ENCODE measurements around the gene TMEM239.

Gene TMEM239

GRCh38 chr20:2847802-2848201 lies 31.6 kb downstream of the TMEM239 start:
- Histone ChIP-seq H3K4me3 (IDR thresholded peaks at IDR 0.05; ENCODE audit: insufficient read depth, low read depth, low read length) (no peak overlapping the region), H3K79me2 (ENCODE audit: insufficient read depth, low read depth) (no peaks in the 10 kb centered on the region), H4K20me1 (ENCODE audit: insufficient read depth) (no peaks in the 10 kb centered on the region), H3K9ac (no peak overlapping the region), H3K36me3 (ENCODE audit: insufficient read depth) (no peaks in the 10 kb centered on the region), H3K4me1 (ENCODE audit: low read depth, poor library complexity, severe bottlenecking) (no peaks in the 10 kb centered on the region), H3K4me2 (no peak overlapping the region), H3K27ac (no peak overlapping the region), H2AFZ (ENCODE audit: low read depth) (no peak overlapping the region), H3K27me3 (ENCODE audit: insufficient read depth, low read depth) (no peaks in the 10 kb centered on the region)
- TF ChIP-seq CTCF (conservative IDR thresholded peaks at IDR 0.05; ENCODE audit: low read depth, low read length): no peak

- H3K27ac ChIP-seq: no peak overlapping the region
- H2AFZ ChIP-seq (ENCODE audit: low read depth): no peak overlapping the region
- no peak overlapping the region for H3K9ac ChIP-seq
- H3K79me2 ChIP-seq (ENCODE audit: insufficient read depth, low read depth): no peaks in the 10 kb centered on the region
- H3K4me3 ChIP-seq (IDR thresholded peaks at IDR 0.05; ENCODE audit: insufficient read depth, low read depth, low read length): no peak overlapping the region
- H3K36me3 ChIP-seq (ENCODE audit: insufficient read depth): no peaks in the 10 kb centered on the region
- no peaks in the 10 kb centered on the region for H3K4me1 ChIP-seq (ENCODE audit: low read depth, poor library complexity, severe bottlenecking)
- no peak overlapping the region for H3K4me2 ChIP-seq
- TF ChIP-seq CTCF (conservative IDR thresholded peaks at IDR 0.05; ENCODE audit: low read depth, low read length): no peak
- H4K20me1 ChIP-seq (ENCODE audit: insufficient read depth): no peaks in the 10 kb centered on the region
- no peaks in the 10 kb centered on the region for H3K27me3 ChIP-seq (ENCODE audit: insufficient read depth, low read depth)
Observed at GRCh38 chr20:2849529-2849928, 33.4 kb downstream of the TMEM239 start.

- Histone ChIP-seq H3K9ac (no peak overlapping the region), H4K20me1 (ENCODE audit: insufficient read depth) (no peaks in the 10 kb centered on the region), H3K4me1 (ENCODE audit: low read depth, poor library complexity, severe bottlenecking) (no peaks in the 10 kb centered on the region), H3K27me3 (ENCODE audit: insufficient read depth, low read depth) (no peaks in the 10 kb centered on the region), H3K4me3 (IDR thresholded peaks at IDR 0.05; ENCODE audit: insufficient read depth, low read depth, low read length) (no peak overlapping the region), H3K4me2 (no peak overlapping the region), H3K79me2 (ENCODE audit: insufficient read depth, low read depth) (no peaks in the 10 kb centered on the region), H3K36me3 (ENCODE audit: insufficient read depth) (no peaks in the 10 kb centered on the region), H3K27ac (no peak overlapping the region), H2AFZ (ENCODE audit: low read depth) (no peak overlapping the region)
- TF ChIP-seq CTCF (conservative IDR thresholded peaks at IDR 0.05; ENCODE audit: low read depth, low read length): no peak
Observed at GRCh38 chr20:2851086-2851485, 34.9 kb downstream of the TMEM239 start.

GRCh38 chr20:2858591-2858990 lies 42.4 kb downstream of the TMEM239 start:
- H3K4me1 ChIP-seq (ENCODE audit: low read depth, poor library complexity, severe bottlenecking): no peaks in the 10 kb centered on the region
- H3K27ac ChIP-seq: no peak overlapping the region
- no peak overlapping the region for H3K4me2 ChIP-seq
- H4K20me1 ChIP-seq (ENCODE audit: insufficient read depth): no peaks in the 10 kb centered on the region
- no peak overlapping the region for H2AFZ ChIP-seq (ENCODE audit: low read depth)
- H3K79me2 ChIP-seq (ENCODE audit: insufficient read depth, low read depth): no peaks in the 10 kb centered on the region
- no peaks in the 10 kb centered on the region for H3K36me3 ChIP-seq (ENCODE audit: insufficient read depth)
- no peak overlapping the region for H3K4me3 ChIP-seq (IDR thresholded peaks at IDR 0.05; ENCODE audit: insufficient read depth, low read depth, low read length)
- H3K27me3 ChIP-seq (ENCODE audit: insufficient read depth, low read depth): no peaks in the 10 kb centered on the region
- no peak for TF ChIP-seq CTCF (conservative IDR thresholded peaks at IDR 0.05; ENCODE audit: low read depth, low read length)
- no peak overlapping the region for H3K9ac ChIP-seq
